NAMALWA (cell line): ENCODE measurements around the gene RAD51D.
A peak's percentile ranks its signal among the peaks of the same experiment; 100 is the strongest.
"Not testable (repeated sequence)": the region's sequence is repeated elsewhere in the genome, so short reads cannot be mapped to it uniquely, and the experiment has no call there.

ENCODE experiments used
- DNase-seq: peaks from one replicate; pipeline ENCODE4 v3.0.0-alpha.2; 2015; ENCODE audit warnings: low spot score

Gene RAD51D

DNA sequence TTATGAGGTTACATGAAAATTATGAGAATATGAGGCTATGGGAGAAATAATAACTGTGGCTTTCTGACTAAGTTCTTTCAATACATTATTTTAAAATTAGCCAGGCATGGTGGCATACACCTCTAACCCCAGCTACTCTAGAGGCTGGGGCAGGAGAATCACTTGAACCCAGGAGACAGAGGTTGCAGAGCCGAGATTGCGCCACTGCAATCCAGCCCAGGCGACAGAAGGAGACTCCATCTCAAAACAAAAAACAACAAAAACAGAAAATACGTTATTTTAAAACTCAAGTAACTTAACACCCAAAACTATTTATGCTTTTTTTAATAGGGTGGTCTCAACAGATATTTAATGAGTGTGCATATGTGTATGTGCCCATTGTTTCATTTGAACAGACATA, 53.8 kb downstream of the RAD51D start:
- DNase-seq = no peak

GRCh38 chr17:35064516-35065215, 55.0 kb downstream of the RAD51D start:
- DNase-seq = no peak

DNA sequence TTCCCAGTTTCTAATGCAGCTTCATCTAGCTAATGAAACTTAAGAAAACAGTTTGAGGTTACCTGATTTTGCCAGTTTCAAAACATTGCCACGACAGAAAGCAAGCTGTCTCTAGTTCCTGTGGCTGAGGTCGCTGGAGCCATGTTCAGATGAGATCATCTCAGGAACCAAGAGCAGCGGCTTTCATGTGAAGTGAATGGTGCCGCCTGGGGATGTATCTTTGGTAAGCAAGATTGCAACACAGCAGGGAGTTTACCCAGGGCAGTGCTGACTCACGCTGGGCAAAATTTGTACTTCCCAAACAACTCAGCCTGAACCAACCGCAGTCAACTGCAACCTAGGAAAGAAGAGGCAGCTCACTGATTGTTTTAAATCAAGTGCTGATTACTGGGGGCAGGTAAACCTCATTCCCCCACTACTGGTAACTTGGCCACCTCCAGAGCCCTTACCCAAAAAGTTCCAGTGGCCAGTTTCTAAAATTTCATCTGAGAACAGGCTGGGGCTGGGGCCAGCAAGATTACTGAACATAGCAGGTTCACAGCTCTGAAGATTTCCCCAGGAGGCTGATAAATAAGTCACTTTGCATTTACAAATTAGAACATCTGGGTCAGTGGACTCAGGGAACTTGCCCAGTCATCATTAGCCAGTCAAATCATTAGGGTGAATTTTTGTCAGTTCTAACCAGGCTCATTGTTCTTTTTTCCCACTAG, 56.0 kb downstream of the RAD51D start, which contains the start of gene RFFL:
Gene RFFL, minus strand, starts transcription at position 194 of the 710 bp plus-strand sequence. CDS start 37,154 bp downstream, outside the sequence.
- peak; percentile 75 for DNase-seq

- no peak for DNase-seq
Measured at GRCh38 chr17:35062308-35062707, 57.4 kb downstream of the RAD51D start.

GRCh38 chr17:35057332-35057915, 62.2 kb downstream of the RAD51D start:
- no peak for DNase-seq

DNA sequence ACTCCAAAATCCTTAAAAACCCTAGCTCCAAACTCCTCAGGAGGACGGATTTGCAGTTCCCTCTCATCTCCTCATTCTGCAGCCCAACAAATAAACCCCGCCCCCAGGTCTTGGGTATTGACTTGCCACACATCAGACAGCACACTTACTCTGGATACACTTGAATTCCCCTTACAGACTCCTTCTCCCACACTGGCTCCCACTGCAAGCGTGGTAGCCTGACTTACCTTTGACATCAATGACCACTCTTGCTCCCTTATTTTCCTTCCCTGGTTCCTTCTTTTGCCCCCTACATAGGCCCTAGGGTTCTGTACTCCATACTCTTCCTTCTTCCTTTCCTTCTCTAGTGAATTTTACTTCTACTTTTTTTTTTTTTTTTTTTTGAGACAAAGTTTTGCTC, 63.6 kb downstream of the RAD51D start:
- no peak for DNase-seq

DNA sequence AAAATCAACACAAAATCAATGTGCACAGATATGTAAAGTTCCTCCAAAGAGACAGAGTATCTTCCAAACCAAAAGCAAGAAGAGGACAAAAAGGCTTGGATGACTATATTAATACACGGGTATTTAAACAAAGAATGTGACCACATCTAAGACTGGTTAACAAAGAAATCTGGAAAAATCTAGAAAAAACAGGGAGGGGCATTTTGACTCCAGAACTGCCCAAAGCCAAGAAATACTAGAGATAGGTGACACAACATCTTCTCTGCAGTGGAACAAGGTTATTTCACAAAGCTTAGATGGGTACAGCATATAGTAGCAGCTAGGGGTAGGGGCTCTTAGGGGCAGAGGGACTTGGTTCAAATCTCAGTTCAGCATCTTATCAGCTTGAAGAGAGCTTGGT, 66.5 kb downstream of the RAD51D start:
- no peak for DNase-seq

GRCh38 chr17:35052780-35053179, 66.9 kb downstream of the RAD51D start:
- DNase-seq = no peak

DNA sequence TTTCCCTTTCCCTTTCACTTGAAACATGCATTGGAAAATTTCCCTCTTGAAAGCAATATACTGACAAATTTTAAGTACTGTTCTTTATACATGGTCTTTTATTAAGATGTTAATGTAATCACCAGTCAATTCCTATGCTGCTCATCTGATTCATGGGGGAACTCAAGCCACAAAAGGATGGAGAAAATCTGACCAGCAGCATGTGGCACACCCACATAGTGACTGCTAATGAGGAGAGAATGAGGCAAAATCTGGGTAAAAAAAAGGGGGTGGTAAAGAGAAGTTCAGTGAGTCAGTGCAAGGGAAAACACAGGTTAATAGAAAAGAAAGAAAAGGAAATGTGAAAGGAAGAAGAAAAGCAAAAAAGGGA, 67.4 kb downstream of the RAD51D start:
- no peak for DNase-seq

- peak; percentile 15 for DNase-seq
Measured at GRCh38 chr17:35051579-35052240, 68.0 kb downstream of the RAD51D start.

- peak; percentile 61 for DNase-seq
Measured at GRCh38 chr17:35051183-35051578, 68.5 kb downstream of the RAD51D start.

DNA sequence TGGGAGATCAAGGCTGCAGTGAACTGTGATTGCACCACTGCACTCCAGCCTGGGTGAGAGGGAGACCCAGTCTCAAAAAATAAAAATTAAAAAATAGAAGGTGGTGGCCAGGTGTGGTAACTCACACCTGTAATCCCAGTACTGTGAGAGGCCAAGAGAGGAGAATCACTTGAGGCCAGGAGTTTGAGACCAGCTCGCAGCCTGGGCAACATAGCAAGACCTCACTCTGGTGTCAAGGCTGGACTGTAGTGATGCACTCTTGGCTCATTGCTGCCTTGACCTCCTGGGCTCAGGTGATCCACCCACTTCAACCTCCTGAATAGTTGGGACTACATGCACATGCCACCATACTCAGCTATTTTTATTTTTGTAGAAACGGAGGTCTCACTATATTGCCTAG, 69.5 kb downstream of the RAD51D start:
- DNase-seq = no peak

- DNase-seq = no peak
Measured at GRCh38 chr17:35048685-35049379, 70.8 kb downstream of the RAD51D start.

DNA sequence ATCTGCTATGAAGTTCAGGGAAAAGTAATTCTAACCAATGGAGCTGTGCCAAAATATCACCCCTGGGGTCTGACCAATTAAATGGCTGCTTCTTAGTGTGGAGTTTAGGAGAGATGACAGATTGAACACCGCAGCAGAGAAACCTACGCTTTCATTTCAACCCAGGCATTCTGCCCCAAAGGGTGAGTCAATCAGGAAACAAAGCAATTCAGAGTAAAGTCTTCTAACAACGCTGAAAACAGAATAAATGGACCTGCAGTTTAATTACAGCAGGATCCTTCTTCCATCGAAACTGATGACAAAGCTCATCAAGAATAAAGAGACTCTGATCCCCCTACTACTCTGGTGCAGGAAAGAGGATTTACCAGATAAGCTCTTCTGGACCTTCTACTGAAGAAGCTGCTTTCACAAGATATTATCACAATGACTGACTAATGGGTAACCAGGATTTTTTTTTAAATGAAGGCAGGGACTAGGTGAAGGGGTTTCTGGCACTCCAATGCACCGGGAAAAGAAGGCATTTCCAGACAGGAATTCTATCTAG, 72.8 kb downstream of the RAD51D start:
- peak; percentile 40 for DNase-seq

DNA sequence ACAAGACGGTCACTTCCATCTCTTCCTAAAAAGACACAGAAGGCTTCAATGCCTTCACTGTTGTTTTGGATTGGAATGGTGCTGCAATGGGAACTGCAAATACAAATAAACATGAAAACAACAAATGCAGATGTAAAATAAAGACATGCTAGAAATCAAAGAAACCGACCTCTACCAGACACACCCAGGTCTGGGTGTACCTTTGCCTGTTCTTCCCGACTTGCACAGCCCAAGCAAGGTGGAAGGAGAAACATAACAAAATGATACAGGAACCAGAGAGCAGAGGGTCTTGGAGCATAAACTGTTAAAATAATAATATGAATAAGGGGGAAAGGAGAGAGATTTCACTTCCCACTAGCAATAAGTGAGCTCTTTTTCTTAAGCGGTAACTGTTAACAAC, 73.4 kb downstream of the RAD51D start:
- DNase-seq = no peak

- DNase-seq = not testable (repeated sequence)
Measured at GRCh38 chr17:35045458-35045979, 74.1 kb downstream of the RAD51D start.

DNA sequence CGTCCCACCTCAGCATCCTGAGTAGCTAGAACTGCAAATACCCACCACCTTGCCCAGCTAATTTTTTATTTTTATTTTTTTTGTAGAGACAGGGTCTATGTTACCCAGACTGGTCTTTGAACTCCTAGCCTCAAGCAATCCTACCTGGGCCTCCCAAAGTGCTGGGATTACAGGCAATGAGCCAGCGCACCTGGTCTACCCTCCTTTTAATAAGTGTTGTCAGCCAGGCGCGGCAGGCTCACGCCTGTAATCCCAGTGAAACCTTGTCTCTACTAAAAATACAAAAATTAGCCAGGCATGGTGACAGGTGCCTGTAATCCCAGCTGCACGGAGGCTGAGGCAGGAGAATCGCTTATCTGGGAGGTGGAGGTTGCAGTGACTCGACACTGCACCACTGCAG, 75.5 kb downstream of the RAD51D start:
- DNase-seq = no peak
